BJ (cell line): ENCODE data around the gene CIB2. TPM values are rescaled to one million over a fixed set of nuclear protein-coding genes. Genes with fewer than 3 reads are reported as not detected.

Experiments
- CTCF ChIA-PET: fragments of 350-600 bp; formaldehyde crosslinking; extraction: SDS; loops from one replicate; lab custom pipeline; 2021; ENCODE audit warnings: antibody characterized with exemption, inconsistent platforms; lab: Yijun Ruan, JAX
- POLR2A ChIA-PET: fragments of 300-600 bp; sonication (Branson Sonifier 250); formaldehyde crosslinking; extraction: SDS; loops from one replicate; lab custom pipeline; 2021; ENCODE audit warnings: antibody characterized with exemption; lab: Charles Lee
- DNase-seq: peaks from one replicate; pipeline ENCODE4 v3.0.0-alpha.2; 2011; ENCODE audit warnings: low read depth
- H3K27me3 ChIP-seq: 2 replicates; pipeline ENCODE4 v1.6.0; 2011; ENCODE audit warnings: low read length; ENCODE audit not compliant: control insufficient read depth, insufficient read depth
- H3K36me3 ChIP-seq: 2 replicates; pipeline ENCODE4 v1.5.1; 2011; ENCODE audit warnings: low read length; ENCODE audit not compliant: control insufficient read depth, insufficient read depth
- H3K4me3 ChIP-seq: 2 replicates; pipeline ENCODE4 v1.5.1; 2011; ENCODE audit warnings: low read depth, mild to moderate bottlenecking, control low read depth, low read length
- CTCF ChIP-seq: IDR thresholded peaks from 2 replicates; pipeline ENCODE4 v1.5.1; 2011; ENCODE audit warnings: low read depth, mild to moderate bottlenecking, control low read depth, inconsistent platforms, low read length, moderate library complexity; ENCODE audit not compliant: insufficient read depth
- polyA plus RNA-seq: library from polyadenylated mRNA; depleted of rRNA; stranded (reverse); fragments of >200 nt; gene quantifications from 2 replicates; pipeline ENCODE4 v1.2.3, GENCODE V29; 2011

Gene CIB2
- polyA plus RNA-seq, 1 experiment, result 7.4 TPM

GRCh38 chr15:78130466-78131294 is 565 bp downstream of the CIB2 start:
- DNase-seq, result no peak
- ChIA-PET POLR2A (no interaction called here), CTCF (interaction anchor here (0.6 to 4.1 kb wide), 27 partner anchors 9 to 339 kb away, joined by 3 to 31 read pairs (median 3); partner anchors contain the start of gene IDH3A)
- peak overlapping the region; percentile 66 for H3K4me3 ChIP-seq
- no peaks in the 10 kb centered on the region for H3K27me3 ChIP-seq
- TF ChIP-seq CTCF, result no peak
- no peaks in the 10 kb centered on the region for H3K36me3 ChIP-seq

GRCh38 chr15:78129751-78130287 is 1.4 kb downstream of the CIB2 start:
- POLR2A ChIA-PET, result interaction anchor here (0.6 kb wide), 1 partner anchor 87 kb away, joined by 3 read pairs; no protein-coding TSS in a partner anchor
- CTCF ChIA-PET, result interaction anchor here (0.9 to 4.1 kb wide), 9 partner anchors 8 to 162 kb away, joined by 3 to 31 read pairs (median 7); no protein-coding TSS in a partner anchor
- Histone ChIP-seq H3K4me3 (no peak overlapping the region), H3K36me3 (no peaks in the 10 kb centered on the region), H3K27me3 (no peaks in the 10 kb centered on the region)
- no peak for DNase-seq
- TF ChIP-seq CTCF, result no peak

GRCh38 chr15:78129077-78129750 is 2.0 kb downstream of the CIB2 start:
- TF ChIP-seq CTCF, result no peak
- no peak for DNase-seq
- Histone ChIP-seq H3K36me3 (no peaks in the 10 kb centered on the region), H3K4me3 (no peak overlapping the region), H3K27me3 (no peaks in the 10 kb centered on the region)
- POLR2A ChIA-PET, result interaction anchor here (0.6 kb wide), 1 partner anchor 87 kb away, joined by 3 read pairs; no protein-coding TSS in a partner anchor
- CTCF ChIA-PET, result interaction anchor here (0.6 to 4.1 kb wide), 3 partner anchors 16 to 112 kb away, joined by 6 to 31 read pairs (median 11); no protein-coding TSS in a partner anchor

GRCh38 chr15:78127882-78128281 is 3.4 kb downstream of the CIB2 start:
- no peak for DNase-seq
- Histone ChIP-seq H3K4me3 (no peak overlapping the region), H3K36me3 (no peaks in the 10 kb centered on the region), H3K27me3 (no peaks in the 10 kb centered on the region)
- POLR2A ChIA-PET, result no interaction called here
- CTCF ChIA-PET, result interaction anchor here (0.9 to 2.3 kb wide), 5 partner anchors 10 to 162 kb away, joined by 3 to 13 read pairs (median 4); no protein-coding TSS in a partner anchor
- TF ChIP-seq CTCF, result no peak

- ChIA-PET CTCF (interaction anchor here (1.5 to 2.1 kb wide), 2 partner anchors 116 to 157 kb away, joined by 6 to 8 read pairs; no protein-coding TSS in a partner anchor), POLR2A (no interaction called here)
- Histone ChIP-seq H3K4me3 (no peak overlapping the region), H3K27me3 (no peaks in the 10 kb centered on the region), H3K36me3 (no peaks in the 10 kb centered on the region)
- no peak for TF ChIP-seq CTCF
- DNase-seq, result no peak
These were observed 6.0 kb downstream of the CIB2 start for GRCh38 chr15:78125267-78125666.
